Aorta (tissue), 5 donors: ENCODE results near the gene RBP3. TPM values are rescaled to one million over a fixed set of nuclear protein-coding genes. Genes with fewer than 3 reads are reported as not detected.

Experiments used
- ATAC-seq: fragments of 200-7000 bp; cut with Tn5 transposase; one replicate; pipeline ENCODE4 v1.9.1; 2022; ENCODE audit warnings: moderate library complexity; ENCODE audit not compliant: low FRiP score
- DNase-seq, 2 donors: peaks; one replicate each; pipeline ENCODE4 v3.0.0-alpha.2; 2020
- H3K27ac ChIP-seq, 2 donors: one replicate each; pipeline ENCODE4 v1.5.1; 2013; ENCODE audit warnings: low read length in 2 of 2, mild to moderate bottlenecking in 2 of 2, moderate library complexity in 2 of 2, control low read depth in 1 of 2, inconsistent platforms in 1 of 2, low read depth in 1 of 2
- H3K27me3 ChIP-seq, 2 donors: one replicate each; pipeline ENCODE4 v1.6.1; 2013; ENCODE audit warnings: control low read depth in 1 of 2, low read length in 1 of 2, mild to moderate bottlenecking in 1 of 2, moderate library complexity in 1 of 2; ENCODE audit not compliant: insufficient read depth in 2 of 2, control insufficient read depth in 1 of 2
- H3K36me3 ChIP-seq, 2 donors: one replicate each; pipeline ENCODE4 v1.6.1; 2013; ENCODE audit warnings: control low read depth in 1 of 2, low read length in 1 of 2, mild to moderate bottlenecking in 1 of 2; ENCODE audit not compliant: insufficient read depth in 2 of 2, control insufficient read depth in 1 of 2
- H3K4me1 ChIP-seq, 2 donors: one replicate each; pipeline ENCODE4 v1.6.1; 2013; ENCODE audit warnings: low read length in 2 of 2, control low read depth in 1 of 2, mild to moderate bottlenecking in 1 of 2, moderate library complexity in 1 of 2; ENCODE audit not compliant: insufficient read depth in 2 of 2, control insufficient read depth in 1 of 2
- H3K4me3 ChIP-seq, 2 donors: one replicate each; pipeline ENCODE4 v1.5.1; 2013; ENCODE audit warnings: low read length in 2 of 2, control low read depth in 1 of 2, mild to moderate bottlenecking in 1 of 2
- H3K9me3 ChIP-seq: one replicate; pipeline ENCODE4 v1.6.1; 2013; ENCODE audit warnings: mild to moderate bottlenecking, low read length; ENCODE audit not compliant: control insufficient read depth
- WGBS, 2 donors: extraction: QIAGEN DNeasy Blood & Tissue Kit; methylation state at CpG; one replicate each; pipeline ENCODE4 v1.1.7; 2013; 5-methylcytosine and 5-hydroxymethylcytosine counted together
- intact Hi-C, 2 donors: fragments of 100-400 bp; cut with DNase I; formaldehyde crosslinking; loops; one replicate each; pipeline versions ENCODE4 v1.14.2 to v1.15.0; 2022
- polyA plus RNA-seq, 2 donors: library from polyadenylated mRNA; stranded (reverse); fragments of 200-250 nt; gene quantifications; one replicate each; pipeline ENCODE4 v1.2.3, GENCODE V29; 2013
- total RNA-seq, 2 donors: library from RNA; stranded (reverse); fragmentation: NEBNext Ultra II Directional; extraction: Animal tissue kit (Norgen Biotek cat#: 25700); gene quantifications; one replicate each; pipeline ENCODE4 v1.2.1, GENCODE V29; 2021
- donor health status: healthy with polysubstance abuse.
- donor health status: Bipolar disorder and iron deficiency.
- donor health status: DM: no; HTN: no; CAD: no.
- donor health status: DM: no; HTN: no; CAD: no.
- donor health status: DM: yes; HTN: yes; CAD: no.

RBP3 gene
- total and polyA plus RNA-seq, 4 donors = not detected

DNA sequence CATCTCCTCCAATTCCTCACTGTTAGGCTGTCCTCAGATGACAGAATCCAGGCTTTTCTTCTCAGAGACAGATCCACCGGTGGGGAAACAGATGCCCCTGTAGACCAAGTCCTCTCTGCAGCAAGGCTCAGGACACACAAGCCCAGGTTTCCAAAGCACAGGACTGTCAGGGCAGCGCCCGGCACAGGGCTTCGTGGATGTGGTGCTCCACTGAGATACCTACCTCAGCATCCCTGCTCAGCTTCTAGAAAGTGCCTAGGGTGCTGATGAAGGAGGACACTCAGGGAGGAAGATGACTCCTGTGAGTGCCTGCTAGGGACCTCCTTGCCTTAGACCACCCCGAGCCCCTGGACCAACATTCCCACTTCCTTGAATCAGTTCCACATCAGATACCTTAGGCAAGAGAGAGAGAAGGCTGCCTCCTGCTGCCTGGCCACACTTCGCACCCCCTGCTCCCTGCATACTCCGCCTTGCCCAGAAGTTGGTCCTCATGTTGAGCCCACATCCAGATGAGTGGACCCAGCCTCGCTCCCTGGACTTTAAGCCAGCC is 8.9 kb upstream of the RBP3 start:
- intact Hi-C loops = no loop called here
- H3K27ac ChIP-seq = no peak overlapping the region
- H3K9me3 ChIP-seq = no peaks in the 10 kb centered on the region
- H3K36me3 ChIP-seq = no peaks in the 10 kb centered on the region
- H3K27me3 ChIP-seq = no peaks in the 10 kb centered on the region
- no peak overlapping the region for H3K4me3 ChIP-seq
- ATAC-seq (no peak), DNase-seq (peak in 1 of 2 donors; percentile 67)
- 90 to 93% methylated on average over 8 of the region's 8 CpGs for WGBS, 2 donors
- no peaks in the 10 kb centered on the region for H3K4me1 ChIP-seq

DNA sequence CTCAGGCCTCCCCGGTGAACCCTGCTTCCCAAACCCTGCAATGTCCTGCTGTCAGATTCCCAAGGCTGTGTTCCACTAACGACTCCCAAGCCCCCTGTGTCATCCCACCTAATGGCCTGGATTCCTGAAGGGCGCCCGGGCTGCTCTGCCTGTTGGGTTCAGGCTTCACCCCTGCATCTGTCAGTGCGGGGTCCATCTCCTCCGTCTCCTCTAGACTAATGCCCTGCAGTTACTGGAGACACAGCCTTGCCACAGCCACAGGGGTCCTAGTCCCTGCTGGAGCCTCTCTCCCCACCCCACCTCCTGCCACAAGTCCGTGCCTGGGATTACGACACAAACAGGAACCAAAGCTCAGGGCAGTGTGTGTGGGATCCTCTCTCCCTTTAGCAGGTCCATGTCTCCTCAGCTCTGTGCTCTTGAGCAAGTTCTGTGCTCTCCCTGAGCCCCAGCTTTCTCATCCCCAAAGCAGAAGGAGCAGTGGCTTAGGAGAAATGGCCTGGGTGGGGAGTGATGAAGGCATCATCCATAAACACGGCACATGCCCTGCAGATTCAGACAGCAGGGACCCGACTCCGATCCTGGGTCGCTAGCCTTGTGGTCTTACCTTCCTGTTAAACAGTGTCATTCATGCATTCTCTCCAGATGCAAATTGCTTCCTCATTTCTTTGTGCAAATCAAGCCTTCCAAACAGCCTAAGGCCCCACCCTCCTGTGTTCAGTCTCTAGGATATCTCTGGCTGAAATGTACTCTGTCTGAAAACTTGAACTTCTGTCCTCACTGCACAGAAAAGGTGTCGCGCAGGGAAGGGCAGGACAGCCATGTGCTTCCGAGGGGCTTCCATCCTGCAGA is 8.2 kb upstream of the RBP3 start:
- Histone ChIP-seq H3K4me3 (no peak overlapping the region), H3K9me3 (no peaks in the 10 kb centered on the region), H3K27ac (no peak overlapping the region), H3K36me3 (no peaks in the 10 kb centered on the region), H3K4me1 (no peaks in the 10 kb centered on the region), H3K27me3 (no peaks in the 10 kb centered on the region)
- WGBS, 2 donors = 86 to 92% methylated on average over 15 of the region's 15 CpGs
- DNase-seq (peak in 1 of 2 donors; percentile 59), ATAC-seq (peak; percentile 47)
- intact Hi-C loops = loop anchor here in 1 of 2 donors (2.0 kb wide), 1 partner anchor 315 kb away; no protein-coding TSS in a partner anchor

GRCh38 chr10:47340608-47341170 is 7.5 kb upstream of the RBP3 start:
- Histone ChIP-seq H3K27ac (no peak overlapping the region), H3K4me3 (no peak overlapping the region), H3K9me3 (no peaks in the 10 kb centered on the region), H3K27me3 (no peaks in the 10 kb centered on the region), H3K36me3 (no peaks in the 10 kb centered on the region), H3K4me1 (no peaks in the 10 kb centered on the region)
- 69 to 72% methylated on average over 5 of the region's 5 CpGs for WGBS, 2 donors
- DNase-seq (peak; percentile 67 to 89), ATAC-seq (peak; percentile 74)
- intact Hi-C loops = loop anchor here in 1 of 2 donors (2.0 kb wide), 1 partner anchor 316 kb away; no protein-coding TSS in a partner anchor

- Histone ChIP-seq H3K27me3 (no peaks in the 10 kb centered on the region), H3K4me1 (no peaks in the 10 kb centered on the region), H3K36me3 (no peaks in the 10 kb centered on the region), H3K4me3 (no peak overlapping the region), H3K9me3 (no peaks in the 10 kb centered on the region), H3K27ac (no peak overlapping the region)
- intact Hi-C loops = no loop called here
- DNase-seq (peak in 1 of 2 donors; percentile 24), ATAC-seq (no peak)
- WGBS, 2 donors = 90 to 91% methylated on average over 13 of the region's 13 CpGs
Measured at GRCh38 chr10:47344996-47345870, 2.9 kb upstream of the RBP3 start.

DNA sequence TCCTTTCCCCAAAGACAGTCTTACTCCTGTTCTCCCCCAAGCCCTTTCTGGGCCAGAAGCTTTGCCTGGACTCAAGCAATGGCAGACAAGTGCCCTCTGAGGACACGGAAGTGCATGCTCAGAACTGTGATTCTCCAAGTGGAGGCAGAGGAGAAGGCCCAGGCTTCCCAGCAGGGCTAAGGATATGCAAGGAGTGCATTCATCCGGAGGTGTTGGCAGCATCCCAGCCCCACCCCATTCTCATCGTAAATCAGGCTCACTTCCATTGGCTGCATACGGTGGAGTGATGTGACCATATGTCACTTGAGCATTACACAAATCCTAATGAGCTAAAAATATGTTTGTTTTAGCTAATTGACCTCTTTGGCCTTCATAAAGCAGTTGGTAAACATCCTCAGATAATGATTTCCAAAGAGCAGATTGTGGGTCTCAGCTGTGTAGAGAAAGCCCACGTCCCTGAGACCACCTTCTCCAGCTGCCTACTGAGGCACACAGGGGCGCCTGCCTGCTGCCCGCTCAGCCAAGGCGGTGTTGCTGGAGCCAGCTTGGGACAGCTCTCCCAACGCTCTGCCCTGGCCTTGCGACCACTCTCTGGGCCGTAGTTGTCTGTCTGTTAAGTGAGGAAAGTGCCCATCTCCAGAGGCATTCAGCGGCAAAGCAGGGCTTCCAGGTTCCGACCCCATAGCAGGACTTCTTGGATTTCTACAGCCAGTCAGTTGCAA is 1.4 kb upstream of the RBP3 start:
- intact Hi-C loops = no loop called here
- H3K4me1 ChIP-seq = no peaks in the 10 kb centered on the region
- no peaks in the 10 kb centered on the region for H3K36me3 ChIP-seq
- no peak overlapping the region for H3K27ac ChIP-seq
- no peak overlapping the region for H3K4me3 ChIP-seq
- no peak for ATAC-seq
- no peaks in the 10 kb centered on the region for H3K9me3 ChIP-seq
- WGBS, 2 donors = 87% methylated on average over 13 of the region's 13 CpGs
- DNase-seq = peak in 1 of 2 donors; percentile 55
- H3K27me3 ChIP-seq = no peaks in the 10 kb centered on the region

DNA sequence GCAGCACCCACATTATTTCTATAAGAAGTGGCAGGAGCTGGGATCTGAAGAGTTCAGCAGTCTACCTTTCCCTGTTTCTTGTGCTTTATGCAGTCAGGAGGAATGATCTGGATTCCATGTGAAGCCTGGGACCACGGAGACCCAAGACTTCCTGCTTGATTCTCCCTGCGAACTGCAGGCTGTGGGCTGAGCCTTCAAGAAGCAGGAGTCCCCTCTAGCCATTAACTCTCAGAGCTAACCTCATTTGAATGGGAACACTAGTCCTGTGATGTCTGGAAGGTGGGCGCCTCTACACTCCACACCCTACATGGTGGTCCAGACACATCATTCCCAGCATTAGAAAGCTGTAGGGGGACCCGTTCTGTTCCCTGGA is 874 bp upstream of the RBP3 start:
- Histone ChIP-seq H3K36me3 (no peaks in the 10 kb centered on the region), H3K4me1 (no peaks in the 10 kb centered on the region), H3K4me3 (no peak overlapping the region), H3K27me3 (no peaks in the 10 kb centered on the region), H3K9me3 (no peaks in the 10 kb centered on the region), H3K27ac (no peak overlapping the region)
- intact Hi-C loops = no loop called here
- no peak for ATAC-seq
- WGBS, 2 donors = 73 to 74% methylated on average over 4 of the region's 4 CpGs
- DNase-seq = peak in 1 of 2 donors; percentile 16

GRCh38 chr10:47348661-47349470 is 703 bp downstream of the RBP3 start:
- Histone ChIP-seq H3K36me3 (no peaks in the 10 kb centered on the region), H3K27ac (no peak overlapping the region), H3K9me3 (no peaks in the 10 kb centered on the region), H3K4me1 (no peaks in the 10 kb centered on the region), H3K4me3 (no peak overlapping the region), H3K27me3 (no peaks in the 10 kb centered on the region)
- WGBS, 2 donors = 93 to 94% methylated on average over 36 of the region's 36 CpGs
- ATAC-seq = no peak
- peak; percentile 42 to 69 for DNase-seq
- intact Hi-C loops = no loop called here
